Cardiac muscle cell (in vitro differentiated cells and primary cell): ENCODE data around the gene HIP1R. TPM values are rescaled to one million over a fixed set of nuclear protein-coding genes. Genes with fewer than 3 reads are reported as not detected.

Experiments used
- DNase-seq, 2 donors: peaks; one replicate each; pipeline versions ENCODE4 v3.0.0 to v3.0.0-alpha.2; 2010 to 2017; ENCODE audit warnings: low read depth in 1 of 2, low spot score in 1 of 2
- H3K27ac ChIP-seq: fragments of 200-600 bp; sonication (generic); 2 replicates; pipeline ENCODE4 v1.5.1; 2016
- H3K27me3 ChIP-seq: fragments of 200-600 bp; sonication (generic); 2 replicates; pipeline ENCODE4 v1.6.0; 2016; ENCODE audit warnings: control low read depth
- H3K36me3 ChIP-seq: fragments of 200-600 bp; sonication (generic); 2 replicates; pipeline ENCODE4 v1.5.1; 2016; ENCODE audit warnings: control low read depth
- H3K4me1 ChIP-seq: fragments of 200-600 bp; sonication (generic); 2 replicates; pipeline ENCODE4 v1.8.1; 2017; ENCODE audit warnings: low read depth, mild to moderate bottlenecking, mixed run types
- H3K4me3 ChIP-seq: fragments of 200-600 bp; sonication (generic); 2 replicates; pipeline ENCODE4 v1.5.1; 2016; ENCODE audit warnings: mild to moderate bottlenecking
- H3K9me3 ChIP-seq: fragments of 200-600 bp; sonication (generic); 2 replicates; pipeline ENCODE4 v1.5.1; 2017; ENCODE audit warnings: low read depth, mild to moderate bottlenecking, control low read depth
- polyA plus RNA-seq: library from polyadenylated mRNA; unstranded; fragments of >200 nt; fragmentation: Nextera tagmentation; extraction: Ambion mirVana; gene quantifications from 2 replicates; pipeline ENCODE4 v1.2.1, GENCODE V29; 2016
- total RNA-seq: library from RNA; depleted of rRNA; stranded (reverse); fragments of >200 nt; gene quantifications from 2 replicates; pipeline ENCODE4 v1.2.3, GENCODE V29; 2016
- TF ChIP-seq, protein P1 (sequence below): IDR thresholded peaks from 2 replicates; pipeline ENCODE4 v1.5.1; 2012; ENCODE audit warnings: low read depth, mild to moderate bottlenecking, low read length

Gene HIP1R
- total and polyA plus RNA-seq, 2 experiments from 2014 or later = 18.3 to 38.4 TPM

DNA sequence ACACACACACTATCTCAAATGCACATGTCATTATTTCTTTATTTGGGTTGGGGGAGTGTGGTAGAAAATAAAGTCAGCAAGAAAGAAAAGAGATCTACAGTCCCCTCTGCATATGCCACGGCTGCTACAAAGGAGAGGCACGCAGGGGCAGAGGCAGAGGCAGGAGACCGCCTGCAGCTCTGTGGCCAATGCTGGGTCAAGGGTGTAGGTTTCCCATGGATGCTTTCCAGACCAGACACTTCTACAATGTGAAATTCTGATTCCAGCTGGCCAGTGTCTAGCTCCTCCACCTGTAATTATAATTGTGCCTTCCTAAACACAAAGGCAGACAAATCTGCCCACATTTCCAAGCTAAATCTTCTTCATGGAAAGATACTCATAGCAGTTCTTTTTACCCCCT lies 41.5 kb downstream of the HIP1R start:
- Histone ChIP-seq H3K9me3 (no peaks in the 10 kb centered on the region), H3K27me3 (no peaks in the 10 kb centered on the region), H3K27ac (no peak overlapping the region), H3K4me3 (no peak overlapping the region), H3K4me1 (peaks cover 36% of the 10 kb centered on the region), H3K36me3 (no peaks in the 10 kb centered on the region)
- no peak for DNase-seq
- TF ChIP-seq, protein P1, sequence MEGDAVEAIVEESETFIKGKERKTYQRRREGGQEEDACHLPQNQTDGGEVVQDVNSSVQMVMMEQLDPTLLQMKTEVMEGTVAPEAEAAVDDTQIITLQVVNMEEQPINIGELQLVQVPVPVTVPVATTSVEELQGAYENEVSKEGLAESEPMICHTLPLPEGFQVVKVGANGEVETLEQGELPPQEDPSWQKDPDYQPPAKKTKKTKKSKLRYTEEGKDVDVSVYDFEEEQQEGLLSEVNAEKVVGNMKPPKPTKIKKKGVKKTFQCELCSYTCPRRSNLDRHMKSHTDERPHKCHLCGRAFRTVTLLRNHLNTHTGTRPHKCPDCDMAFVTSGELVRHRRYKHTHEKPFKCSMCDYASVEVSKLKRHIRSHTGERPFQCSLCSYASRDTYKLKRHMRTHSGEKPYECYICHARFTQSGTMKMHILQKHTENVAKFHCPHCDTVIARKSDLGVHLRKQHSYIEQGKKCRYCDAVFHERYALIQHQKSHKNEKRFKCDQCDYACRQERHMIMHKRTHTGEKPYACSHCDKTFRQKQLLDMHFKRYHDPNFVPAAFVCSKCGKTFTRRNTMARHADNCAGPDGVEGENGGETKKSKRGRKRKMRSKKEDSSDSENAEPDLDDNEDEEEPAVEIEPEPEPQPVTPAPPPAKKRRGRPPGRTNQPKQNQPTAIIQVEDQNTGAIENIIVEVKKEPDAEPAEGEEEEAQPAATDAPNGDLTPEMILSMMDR = no peak

DNA sequence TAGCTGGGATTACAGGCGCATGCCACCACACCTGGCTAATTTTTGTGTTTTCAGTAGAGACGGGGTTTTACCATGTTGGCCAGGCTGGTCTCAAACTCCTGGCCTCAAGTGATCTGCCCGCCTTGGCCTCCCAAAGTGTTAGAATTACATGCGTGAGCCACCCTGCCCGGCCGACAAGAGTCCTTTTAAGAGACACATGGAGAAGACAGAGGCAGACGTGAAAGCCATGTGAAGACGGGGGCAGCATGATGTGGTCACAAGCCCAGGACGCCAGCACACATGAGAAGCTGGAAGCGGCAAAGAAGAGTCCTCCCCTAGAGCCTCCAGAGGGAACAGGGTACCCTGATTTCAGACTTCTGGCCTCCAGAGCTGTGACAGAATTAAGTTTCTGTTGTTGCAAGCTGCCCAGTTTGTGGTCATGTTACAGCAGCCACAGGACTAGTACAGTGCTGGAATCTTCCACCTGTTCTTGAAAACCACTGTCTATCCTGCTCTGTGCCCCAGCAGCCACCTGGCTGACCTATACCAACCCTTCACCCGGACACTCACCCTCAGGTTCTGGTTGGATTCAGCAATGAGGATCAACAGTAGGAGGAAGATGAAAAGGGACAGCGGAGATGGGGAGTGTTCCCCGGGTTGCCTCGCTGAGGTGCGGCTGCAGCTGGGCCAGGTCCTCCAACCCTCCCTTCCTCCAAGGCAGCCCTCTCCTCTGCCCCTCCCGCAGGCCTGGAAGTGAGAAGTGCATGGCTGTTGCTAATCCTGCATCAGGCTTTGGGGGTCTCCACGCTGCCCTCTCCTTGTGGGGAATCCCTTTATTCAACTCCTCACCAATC lies 43.7 kb downstream of the HIP1R start:
- TF ChIP-seq, protein P1 = no peak
- H3K27ac ChIP-seq = no peak overlapping the region
- H3K27me3 ChIP-seq = no peaks in the 10 kb centered on the region
- H3K9me3 ChIP-seq = no peaks in the 10 kb centered on the region
- peaks cover 14% of the 10 kb centered on the region for H3K4me1 ChIP-seq
- no peaks in the 10 kb centered on the region for H3K36me3 ChIP-seq
- no peak for DNase-seq
- H3K4me3 ChIP-seq = no peak overlapping the region

DNA sequence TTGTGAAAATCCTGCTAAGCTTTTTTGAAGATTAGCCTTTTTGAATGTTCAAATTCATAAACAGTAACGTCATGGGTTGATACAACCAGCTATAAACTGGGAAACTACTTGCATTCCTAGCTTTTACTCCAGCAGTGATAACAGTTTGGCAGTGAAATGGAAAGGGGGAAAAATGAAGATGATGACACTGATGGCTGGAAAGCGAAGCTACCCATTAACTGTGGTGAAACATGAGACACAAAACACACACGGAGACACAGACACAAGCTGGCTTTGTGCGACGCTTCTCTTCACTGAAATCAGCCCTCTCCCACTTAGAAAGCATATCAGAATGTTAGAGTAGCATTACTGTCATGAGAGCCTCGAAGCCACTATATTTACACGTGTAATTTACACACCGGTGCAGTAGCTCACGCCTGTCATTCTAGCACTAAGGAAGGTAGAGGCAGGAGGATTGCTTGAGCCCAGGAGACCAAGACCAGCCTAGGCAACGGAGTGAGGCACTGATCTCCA lies 45.0 kb downstream of the HIP1R start:
- Histone ChIP-seq H3K4me1 (peaks cover 10% of the 10 kb centered on the region), H3K27me3 (no peaks in the 10 kb centered on the region), H3K27ac (no peak overlapping the region), H3K36me3 (no peaks in the 10 kb centered on the region), H3K9me3 (no peaks in the 10 kb centered on the region), H3K4me3 (no peak overlapping the region)
- TF ChIP-seq, protein P1 = no peak
- peak in 1 of 2 donors; percentile 82 for DNase-seq

DNA sequence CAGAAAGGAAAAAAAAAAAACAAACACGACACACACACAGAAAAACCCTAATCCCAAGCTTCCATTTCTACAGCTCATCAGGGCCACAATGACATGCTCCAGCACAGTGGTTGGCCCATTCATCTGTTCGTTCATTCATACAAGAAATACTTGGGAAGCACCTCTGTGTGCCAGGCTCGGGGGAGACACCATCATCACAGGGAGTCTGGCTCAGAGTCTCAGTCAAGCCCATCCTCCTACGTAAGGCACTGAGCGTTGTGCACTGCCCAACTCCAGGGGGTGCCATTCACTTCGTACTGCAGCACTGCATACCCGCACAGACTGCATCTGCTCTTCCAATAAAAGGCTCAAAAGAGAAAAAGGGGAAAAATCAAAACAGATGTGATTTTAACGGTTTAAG lies 45.4 kb downstream of the HIP1R start:
- peak in 1 of 2 donors; percentile 73 for DNase-seq
- Histone ChIP-seq H3K27me3 (no peaks in the 10 kb centered on the region), H3K27ac (no peak overlapping the region), H3K4me1 (peaks cover 10% of the 10 kb centered on the region), H3K4me3 (no peak overlapping the region), H3K36me3 (no peaks in the 10 kb centered on the region), H3K9me3 (no peaks in the 10 kb centered on the region)
- TF ChIP-seq, protein P1 = peak; percentile 69

DNA sequence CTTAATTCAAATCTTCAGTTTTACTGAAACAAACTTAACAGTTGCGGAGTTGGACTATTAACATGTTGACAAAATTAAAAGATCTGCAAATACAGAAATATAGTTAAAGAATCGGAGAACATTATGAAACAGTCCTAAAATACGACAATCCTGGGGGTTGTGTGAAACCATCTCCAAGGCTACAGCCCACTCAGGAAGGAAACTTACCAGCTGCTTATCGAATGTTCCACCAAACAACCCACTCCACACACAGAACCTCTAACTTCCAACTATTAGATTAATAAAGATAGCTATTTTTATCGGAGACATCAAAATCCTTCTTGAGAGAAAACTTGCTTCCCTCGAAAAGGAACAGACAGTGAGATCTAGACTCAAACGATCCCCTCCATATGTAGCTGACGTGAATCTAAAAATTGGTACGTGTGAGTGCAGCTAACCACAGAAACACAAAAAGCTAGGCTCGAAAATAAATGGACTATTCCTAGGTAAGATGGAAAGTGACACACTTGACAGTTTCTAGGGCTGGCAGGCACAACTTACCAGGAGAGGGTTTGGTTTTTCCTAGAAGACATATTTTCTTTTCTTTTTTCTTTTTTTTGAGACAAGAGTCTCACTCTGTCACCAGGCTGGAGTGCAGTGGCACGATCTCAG lies 47.8 kb downstream of the HIP1R start:
- TF ChIP-seq, protein P1 = no peak
- Histone ChIP-seq H3K27ac (no peak overlapping the region), H3K4me3 (no peak overlapping the region), H3K9me3 (no peaks in the 10 kb centered on the region), H3K27me3 (no peaks in the 10 kb centered on the region), H3K36me3 (no peaks in the 10 kb centered on the region), H3K4me1 (peaks cover 15% of the 10 kb centered on the region)
- no peak for DNase-seq
